H1 (cell line): ENCODE measurements around the gene RTL5. TPM values are rescaled to one million over a fixed set of nuclear protein-coding genes. Genes with fewer than 3 reads are reported as not detected.

Source experiments
- CTCF ChIA-PET: fragments of 300-600 bp; sonication (Branson Sonifier 250); formaldehyde crosslinking; loops from one replicate; lab custom pipeline; 2021; ENCODE audit not compliant: partially characterized antibody; lab: Charles Lee
- POLR2A ChIA-PET: fragments of 300-600 bp; sonication (Branson Sonifier 250); formaldehyde crosslinking; loops from one replicate; lab custom pipeline; 2021; ENCODE audit warnings: inconsistent platforms; ENCODE audit not compliant: partially characterized antibody; lab: Charles Lee
- DNase-seq, 2 experiments: peaks; one replicate each; pipeline versions ENCODE4 v3.0.0 to v3.0.0-alpha.2; 2010 to 2022; ENCODE audit warnings: low spot score in 2 of 2, low read depth in 1 of 2, mixed read lengths in 1 of 2
- FAIRE-seq: peaks from 2 replicates; lab custom pipeline; 2011; peaks lifted over from hg19 to GRCh38; lab: Jason Lieb, UNC
- H2AFZ ChIP-seq: 2 replicates; pipeline ENCODE4 v1.8.1; 2012; ENCODE audit warnings: low read length, inconsistent platforms
- H2AK5ac ChIP-seq: 2 replicates; pipeline ENCODE4 v1.6.1; 2013; ENCODE audit warnings: low read depth, low read length
- H2BK120ac ChIP-seq: replicated peaks from 2 replicates; pipeline ENCODE3; 2013; ENCODE audit warnings: low read depth, low read length, inconsistent platforms
- H2BK12ac ChIP-seq: 2 replicates; pipeline ENCODE4 v1.6.1; 2013; ENCODE audit warnings: low read depth, low read length
- H2BK15ac ChIP-seq: 2 replicates; pipeline ENCODE4 v1.6.1; 2013; ENCODE audit warnings: low read length
- H2BK20ac ChIP-seq: 2 replicates; pipeline ENCODE4 v1.6.1; 2013; ENCODE audit warnings: low read length
- H2BK5ac ChIP-seq: 2 replicates; pipeline ENCODE4 v1.6.1; 2013; ENCODE audit warnings: low read depth, low read length
- H3K14ac ChIP-seq: 2 replicates; pipeline ENCODE4 v1.6.1; 2013; ENCODE audit warnings: inconsistent platforms; ENCODE audit not compliant: insufficient read length
- H3K18ac ChIP-seq: 2 replicates; pipeline ENCODE4 v1.6.1; 2013; ENCODE audit warnings: low read length; ENCODE audit errors: extremely low read depth
- H3K23ac ChIP-seq: 2 replicates; pipeline ENCODE4 v1.6.1; 2013; ENCODE audit warnings: inconsistent platforms; ENCODE audit not compliant: insufficient read length
- H3K23me2 ChIP-seq: 2 replicates; pipeline ENCODE4 v1.6.1; 2013; ENCODE audit warnings: low read depth, low read length
- H3K27ac ChIP-seq: 2 replicates; pipeline ENCODE4 v1.6.1; 2011; ENCODE audit warnings: low read depth, low read length, inconsistent platforms
- H3K27me3 ChIP-seq, 4 experiments: replicated peaks in 1 of 4; 1 replicate in 1 of 4; 2 replicates in 3 of 4; pipeline versions ENCODE4 v1.6.1 to v1.8.1; 2011 to 2013; ENCODE audit warnings: low read length in 3 of 4, mild to moderate bottlenecking in 3 of 4, inconsistent platforms in 2 of 4, mixed read lengths in 2 of 4, moderate library complexity in 1 of 4; ENCODE audit not compliant: control insufficient read depth in 3 of 4, insufficient read depth in 3 of 4; ENCODE audit errors: extremely low read depth in 1 of 4
- H3K36me3 ChIP-seq, 4 experiments: 2 replicates each; pipeline versions ENCODE4 v1.6.1 to v1.8.1; 2011 to 2013; ENCODE audit warnings: mild to moderate bottlenecking in 4 of 4, low read length in 3 of 4, moderate library complexity in 2 of 4, control low read depth in 1 of 4, inconsistent platforms in 1 of 4; ENCODE audit not compliant: insufficient read depth in 4 of 4, control insufficient read depth in 2 of 4
- H3K4ac ChIP-seq: replicated peaks from 2 replicates; pipeline ENCODE3; 2013; ENCODE audit warnings: low read length, low read depth, mixed read lengths, inconsistent platforms; ENCODE audit not compliant: insufficient read length
- H3K4me1 ChIP-seq, 4 experiments: replicated peaks in 1 of 4; 1 replicate in 1 of 4; 2 replicates in 3 of 4; pipeline versions ENCODE4 v1.6.1 to v1.8.1; 2011 to 2013; ENCODE audit warnings: low read length in 3 of 4, inconsistent platforms in 2 of 4, mixed read lengths in 1 of 4; ENCODE audit not compliant: insufficient read depth in 4 of 4, control insufficient read depth in 3 of 4
- H3K4me2 ChIP-seq, 2 experiments: 2 replicates each; pipeline versions ENCODE4 v1.6.1 to v1.8.1; 2011 to 2013; ENCODE audit warnings: low read depth in 2 of 2, low read length in 2 of 2, control low read depth in 1 of 2, inconsistent platforms in 1 of 2, mild to moderate bottlenecking in 1 of 2; ENCODE audit not compliant: insufficient read depth in 1 of 2
- H3K4me3 ChIP-seq, 4 experiments: fragments of 200-600, 300-600 bp in 1 of 4; sonication (generic), shearing (Covaris generic), sonication (Bioruptor Twin) in 1 of 4; 2 replicates each; pipeline versions ENCODE4 v1.5.1 to v1.8.1; 2011 to 2016; ENCODE audit warnings: low read length in 4 of 4, low read depth in 3 of 4, control low read depth in 2 of 4, inconsistent platforms in 2 of 4, mild to moderate bottlenecking in 2 of 4, mixed read lengths in 1 of 4, moderate library complexity in 1 of 4; ENCODE audit not compliant: insufficient read depth in 2 of 4; ENCODE audit errors: extremely low read depth in 1 of 4
- H3K56ac ChIP-seq: replicated peaks from 2 replicates; pipeline ENCODE3; 2013; ENCODE audit warnings: low read depth, mild to moderate bottlenecking, mixed read lengths, low read length, inconsistent platforms; ENCODE audit not compliant: insufficient read length
- H3K79me1 ChIP-seq: 2 replicates; pipeline ENCODE4 v1.6.1; 2013; ENCODE audit warnings: low read depth, low read length, control low read depth
- H3K79me2 ChIP-seq, 2 experiments: 2 replicates each; pipeline versions ENCODE4 v1.6.1 to v1.8.1; 2012 to 2013; ENCODE audit warnings: low read length in 2 of 2, mild to moderate bottlenecking in 2 of 2, inconsistent platforms in 1 of 2; ENCODE audit not compliant: insufficient read depth in 2 of 2, control insufficient read depth in 1 of 2
- H3K9ac ChIP-seq, 4 experiments: replicated peaks in 1 of 4; 1 replicate in 1 of 4; 2 replicates in 3 of 4; pipeline versions ENCODE4 v1.6.1 to v1.8.1; 2011 to 2013; ENCODE audit warnings: low read depth in 3 of 4, low read length in 3 of 4, control low read depth in 2 of 4, mild to moderate bottlenecking in 2 of 4, moderate library complexity in 2 of 4, inconsistent platforms in 1 of 4; ENCODE audit errors: extremely low read depth in 1 of 4
- H3K9me3 ChIP-seq, 2 experiments: 2 replicates each; pipeline versions ENCODE4 v1.6.1 to v1.8.1; 2012 to 2013; ENCODE audit warnings: mild to moderate bottlenecking in 2 of 2, moderate library complexity in 2 of 2, control low read depth in 1 of 2, inconsistent platforms in 1 of 2, low read depth in 1 of 2, low read length in 1 of 2, mixed read lengths in 1 of 2; ENCODE audit not compliant: insufficient read depth in 2 of 2
- H4K20me1 ChIP-seq, 2 experiments: replicated peaks in 1 of 2; 2 replicates each; pipeline versions ENCODE3 to v1.8.1; 2011 to 2013; ENCODE audit warnings: inconsistent platforms in 2 of 2, low read length in 2 of 2, mild to moderate bottlenecking in 1 of 2; ENCODE audit not compliant: insufficient read depth in 2 of 2, control insufficient read depth in 1 of 2
- H4K5ac ChIP-seq: 2 replicates; pipeline ENCODE4 v1.6.1; 2013; ENCODE audit warnings: low read length, low read depth, mixed read lengths, inconsistent platforms; ENCODE audit not compliant: insufficient read length
- H4K8ac ChIP-seq: 2 replicates; pipeline ENCODE4 v1.8.0; 2013; ENCODE audit warnings: mild to moderate bottlenecking, moderate library complexity, low read length, inconsistent platforms; ENCODE audit not compliant: insufficient read depth; ENCODE audit errors: extremely low read depth
- H4K91ac ChIP-seq: replicated peaks from 2 replicates; pipeline ENCODE3; 2013; ENCODE audit warnings: low read length, mixed read lengths, inconsistent platforms; ENCODE audit not compliant: insufficient read length
- BACH1 ChIP-seq: IDR thresholded peaks from 2 replicates; pipeline ENCODE4 v1.6.1; 2012; ENCODE audit warnings: low read length, improper control_type of control experiment
- CBX8 ChIP-seq: fragments of 300-800, 300-1000 bp; sonication (generic); IDR thresholded peaks from 2 replicates; pipeline ENCODE4 v1.7.1; 2016; ENCODE audit warnings: low read depth, low read length, borderline replicate concordance
- CEBPB ChIP-seq: IDR thresholded peaks from 2 replicates; pipeline ENCODE4 v1.6.1; 2012; ENCODE audit warnings: low read depth, low read length
- E2F6 ChIP-seq: IDR thresholded peaks from 2 replicates; pipeline ENCODE4 v1.6.1; 2012; ENCODE audit warnings: inconsistent platforms
- NANOG ChIP-seq: IDR thresholded peaks from 2 replicates; pipeline ENCODE4 v1.6.1; 2011; ENCODE audit warnings: low read length, low read depth, mild to moderate bottlenecking, inconsistent platforms; ENCODE audit not compliant: insufficient read depth, poor library complexity, severe bottlenecking
- POU5F1 ChIP-seq: IDR thresholded peaks from 2 replicates; pipeline ENCODE4 v1.6.1; 2011; ENCODE audit warnings: low read depth, mild to moderate bottlenecking, low read length, moderate library complexity
- SAP30 ChIP-seq: fragments of 300-600 bp; sonication (generic); IDR thresholded peaks from 2 replicates; pipeline ENCODE4 v1.7.1; 2012; ENCODE audit warnings: low read length, moderate library complexity, mild to moderate bottlenecking, inconsistent platforms; ENCODE audit not compliant: insufficient read depth, insufficient replicate concordance
- SIN3A ChIP-seq, 2 experiments: IDR thresholded peaks in 1 of 2; conservative IDR thresholded peaks in 1 of 2; 2 replicates each; pipeline ENCODE4 v1.6.1; 2011 to 2012; ENCODE audit warnings: low read length in 2 of 2, improper control_type of control experiment in 1 of 2, low read depth in 1 of 2, mild to moderate bottlenecking in 1 of 2
- ZNF274 ChIP-seq: IDR thresholded peaks from 2 replicates; pipeline ENCODE4 v1.7.0; 2012; ENCODE audit warnings: low read length, borderline replicate concordance; ENCODE audit errors: extremely low read depth
- WGBS, 2 experiments: shearing (Covaris generic) in 1 of 2; methylation state at CpG; one replicate each; pipeline versions ENCODE4 v1.1.6 to v1.1.7; 2013 to 2015; ENCODE audit warnings: low lambda C conversion rate in 2 of 2, mixed read lengths in 2 of 2, inconsistent platforms in 1 of 2, low coverage in 1 of 2, missing lambda C conversion rate in 1 of 2; ENCODE audit not compliant: insufficient replicate concordance in 2 of 2, insufficient coverage in 1 of 2, insufficient read length in 1 of 2; ENCODE audit errors: extremely low coverage in 1 of 2, missing lambda C conversion rate in 1 of 2; 5-methylcytosine and 5-hydroxymethylcytosine counted together
- polyA plus RNA-seq, 7 experiments: library from polyadenylated mRNA; depleted of rRNA in 3 of 7; stranded (reverse) in 5 of 7; unstranded in 2 of 7; fragments of >200 nt in 5 of 7; fragments of 200-250 nt in 2 of 7; gene quantifications; 1 replicate in 5 of 7; 2 replicates in 1 of 7; 4 replicates in 1 of 7; pipeline versions ENCODE4 v1.2.1 to v1.2.3, GENCODE V29; 2011 to 2013; ENCODE audit warnings: missing spikeins in 2 of 7, mixed read lengths in 2 of 7
- total RNA-seq: library from RNA; stranded (reverse); fragmentation: NEBNext Ultra II Directional; extraction: Animal tissue kit (Norgen Biotek cat#: 25700); gene quantifications from 2 replicates; pipeline ENCODE4 v1.2.1, GENCODE V29; 2021

RTL5 gene
- total and polyA plus RNA-seq, 2 of the 8 experiments (the other 6 are each of a cell fraction or from before 2014, with no cell fraction given): 0.57 to 1.9 TPM

GRCh38 chrX:72100051-72100755, 31.5 kb downstream of the RTL5 start:
- Histone ChIP-seq H3K4me1 (peaks cover 0 to 10% (median 6%) of the 10 kb centered on the region in 4 experiments; a peak in 5 of 7 replicates), H4K5ac (no peak overlapping the region), H3K9ac (no peak overlapping the region), H3K4me2 (no peak overlapping the region), H3K79me2 (no peaks in the 10 kb centered on the region), H3K23ac (no peak overlapping the region), H3K4ac (no peak overlapping the region), H3K27ac (no peak overlapping the region), H2AFZ (no peak overlapping the region), H3K79me1 (no peaks in the 10 kb centered on the region), H2BK15ac (no peak overlapping the region), H3K4me3 (no peak overlapping the region), H2BK20ac (no peak overlapping the region; the same call in 1 of the 2 replicates), H3K23me2 (0 out of 2 replicates have a peak, but pooled peaks cover 2% of the 10 kb centered on the region), H2AK5ac (no peak overlapping the region), H3K9me3 (no peaks in the 10 kb centered on the region), H3K36me3 (no peaks in the 10 kb centered on the region), H3K27me3 (no peaks in the 10 kb centered on the region), H4K8ac (no peak overlapping the region), H3K56ac (no peak overlapping the region), H2BK12ac (no peak overlapping the region), H2BK5ac (no peak overlapping the region), H4K91ac (no peak overlapping the region), H3K18ac (no peak overlapping the region), H2BK120ac (no peak overlapping the region), H4K20me1 (no peaks in the 10 kb centered on the region), H3K14ac (no peak overlapping the region)
- no peak for FAIRE-seq
- CTCF ChIA-PET: interaction anchor here (0.6 to 1.6 kb wide), 3 partner anchors 14 to 192 kb away, joined by 3 to 6 read pairs (median 3); no protein-coding TSS in a partner anchor
- no peak for DNase-seq
- WGBS, 2 experiments: 89% methylated on average over 13 of the region's 13 CpGs; no CpG with 5 or more reads in 1 of the 2 experiments
- POLR2A ChIA-PET: no interaction called here
- TF ChIP-seq POU5F1 (no peak), E2F6 (no peak), SAP30 (no peak), CBX8 (no peak), SIN3A (conservative IDR thresholded peaks at IDR 0.05 in 1 of 2, IDR thresholded peaks at IDR 0.05 in 1 of 2; ENCODE audit: low read depth in 1 of 2, low read length in 2 of 2) (no peak), BACH1 (no peak), ZNF274 (no peak), NANOG (no peak), CEBPB (no peak)
- TF ChIP-seq, all 59 proteins: peak for 0
